T-helper 1 cell treated with Interleukin-12 subunit alpha and Interleukin-12 subunit beta and Interleukin-4 antibody, amounts not matched to agents 30 μg/mL and 1 μg/mL, for 36 hours (primary cell): Measurements from ENCODE around the gene PNPLA2.

Source experiments
- H3K27ac Mint-ChIP-seq: one replicate; pipeline ENCODE4 v1.8.0; 2021; ENCODE audit warnings: mild to moderate bottlenecking, mixed read lengths
- H3K27me3 Mint-ChIP-seq: one replicate; pipeline ENCODE4 v1.8.0; 2021; ENCODE audit warnings: low read depth, mixed read lengths
- H3K36me3 Mint-ChIP-seq: one replicate; pipeline ENCODE4 v1.8.0; 2021; ENCODE audit warnings: low read depth, mixed read lengths
- H3K4me1 Mint-ChIP-seq: one replicate; pipeline ENCODE4 v1.8.0; 2021; ENCODE audit warnings: low read depth, mixed read lengths
- H3K4me3 Mint-ChIP-seq: one replicate; pipeline ENCODE4 v1.8.0; 2021; ENCODE audit warnings: mild to moderate bottlenecking, moderate library complexity, mixed read lengths
- H3K9me3 Mint-ChIP-seq: one replicate; pipeline ENCODE4 v1.8.0; 2021; ENCODE audit warnings: mixed read lengths

Gene PNPLA2

DNA sequence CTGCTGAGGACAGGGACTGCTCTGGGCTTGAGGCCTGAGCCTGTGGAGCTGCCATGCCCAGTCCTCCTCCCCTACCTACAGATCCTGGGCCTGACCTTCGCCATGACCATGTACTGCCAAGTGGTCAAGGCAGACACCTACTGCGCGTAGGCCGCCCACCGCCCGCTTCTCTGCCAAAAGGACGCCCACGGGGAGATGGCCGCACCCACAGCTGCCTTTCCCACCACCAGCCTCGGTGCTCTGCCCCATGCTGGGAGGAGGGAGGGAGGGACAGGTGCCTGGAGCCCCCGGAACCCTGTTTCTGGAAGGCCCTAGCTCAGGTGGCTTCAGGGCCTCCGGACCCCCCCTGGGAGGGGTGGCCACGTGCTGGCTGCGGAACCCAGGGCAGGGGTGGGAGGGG lies 47.8 kb downstream of the PNPLA2 start:
- no peaks in the 10 kb centered on the region for H3K36me3 Mint-ChIP-seq

DNA sequence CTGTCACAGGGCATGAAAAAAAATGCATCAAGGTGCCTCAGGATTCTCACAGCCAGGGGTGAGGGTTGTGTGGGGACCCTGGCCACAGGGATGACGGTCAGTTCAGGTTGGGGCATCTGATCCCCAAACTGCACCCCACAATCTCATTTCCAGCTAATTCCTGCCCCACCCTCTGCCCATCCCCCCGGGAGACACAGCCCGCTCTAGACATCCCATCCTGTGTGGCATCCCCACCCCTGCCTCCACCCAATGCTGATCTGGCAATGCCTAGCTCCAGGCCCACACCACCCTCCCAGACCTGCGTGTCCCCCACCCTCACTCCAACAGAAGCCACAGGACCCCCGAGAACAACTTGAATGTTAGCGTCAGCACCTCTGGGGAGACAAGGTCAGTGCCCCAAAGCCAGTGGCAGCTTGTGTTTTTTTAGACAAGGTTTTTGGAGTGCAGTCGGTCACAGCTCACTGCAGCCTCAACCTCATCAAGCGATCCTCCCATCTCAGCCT lies 49.2 kb downstream of the PNPLA2 start:
- Mint-ChIP-seq H3K36me3 (no peaks in the 10 kb centered on the region), H3K4me3 (no peak overlapping the region), H3K27ac (no peak overlapping the region), H3K9me3 (no peaks in the 10 kb centered on the region), H3K27me3 (no peaks in the 10 kb centered on the region), H3K4me1 (no peaks in the 10 kb centered on the region)

More for the DNA sequence above, 47.8 kb downstream of the PNPLA2 start:
- H3K27ac Mint-ChIP-seq = no peak overlapping the region
- H3K4me3 Mint-ChIP-seq = no peak overlapping the region
- no peaks in the 10 kb centered on the region for H3K27me3 Mint-ChIP-seq
- H3K9me3 Mint-ChIP-seq = no peaks in the 10 kb centered on the region
- H3K4me1 Mint-ChIP-seq = no peaks in the 10 kb centered on the region

GRCh38 chr11:868394-868793 lies 49.7 kb downstream of the PNPLA2 start:
- Mint-ChIP-seq H3K27me3 (no peaks in the 10 kb centered on the region), H3K9me3 (no peaks in the 10 kb centered on the region), H3K4me3 (no peak overlapping the region), H3K36me3 (no peaks in the 10 kb centered on the region), H3K4me1 (no peaks in the 10 kb centered on the region), H3K27ac (no peak overlapping the region)

DNA sequence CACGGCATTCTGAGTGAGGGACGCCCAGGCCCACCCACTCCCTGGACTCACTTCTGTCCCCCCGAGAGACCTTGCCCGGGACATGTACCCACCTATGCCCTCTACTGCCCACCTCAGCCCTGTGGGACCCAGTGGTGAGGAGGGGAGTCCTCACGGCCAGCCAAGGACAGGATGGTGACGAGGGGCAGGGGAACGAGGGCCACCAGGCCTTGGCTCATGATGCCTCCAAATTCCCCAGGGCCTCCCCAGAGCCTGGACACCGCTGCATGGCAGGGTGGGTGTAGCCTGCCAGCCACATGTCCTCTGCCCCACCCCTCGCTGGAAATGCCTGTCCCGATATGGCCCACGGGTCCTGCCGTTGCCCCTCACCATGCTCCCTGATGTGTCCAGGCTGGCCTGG lies 50.1 kb downstream of the PNPLA2 start:
- H3K27ac Mint-ChIP-seq = no peak overlapping the region
- no peaks in the 10 kb centered on the region for H3K36me3 Mint-ChIP-seq
- no peak overlapping the region for H3K4me3 Mint-ChIP-seq
- no peaks in the 10 kb centered on the region for H3K4me1 Mint-ChIP-seq
- H3K27me3 Mint-ChIP-seq = no peaks in the 10 kb centered on the region
- H3K9me3 Mint-ChIP-seq = no peaks in the 10 kb centered on the region

DNA sequence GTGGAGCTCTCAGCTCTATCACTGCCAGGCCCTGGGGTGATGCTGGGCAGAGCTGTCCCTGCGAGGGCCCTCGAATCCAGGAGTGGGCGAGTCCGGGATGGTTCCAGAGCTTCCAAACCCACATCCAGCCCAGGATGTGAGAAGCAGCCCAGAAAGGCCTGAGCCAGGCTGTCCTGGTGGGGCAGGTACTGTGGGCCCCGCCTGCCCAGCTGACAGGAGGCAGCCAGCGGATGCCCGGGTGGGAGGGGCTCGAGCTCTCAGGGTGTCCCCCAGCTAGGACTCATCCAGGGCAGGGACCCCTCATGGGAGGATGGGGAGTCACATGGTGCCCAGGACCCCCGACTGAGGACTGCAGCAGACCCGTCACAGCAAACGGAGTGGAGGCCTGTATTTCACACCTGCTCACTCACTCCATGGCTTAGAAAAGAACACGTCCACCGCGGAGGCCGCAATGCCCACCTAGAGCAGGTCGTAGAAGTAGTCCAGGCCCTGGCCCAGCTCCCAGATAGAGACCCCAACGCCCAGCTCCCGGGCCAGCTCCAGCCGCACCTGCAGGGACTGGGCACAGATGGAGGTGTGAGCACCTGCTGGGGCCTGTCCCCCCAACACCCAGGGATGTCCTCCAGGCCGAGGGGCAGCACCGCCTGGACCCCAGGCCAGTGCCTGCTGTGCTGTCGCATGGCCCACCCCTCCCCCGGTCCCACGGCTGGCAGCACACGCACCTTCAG lies 50.8 kb downstream of the PNPLA2 start:
- Mint-ChIP-seq H3K27ac (no peak overlapping the region), H3K4me3 (no peak overlapping the region), H3K4me1 (no peaks in the 10 kb centered on the region), H3K36me3 (no peaks in the 10 kb centered on the region), H3K9me3 (no peaks in the 10 kb centered on the region), H3K27me3 (no peaks in the 10 kb centered on the region)

DNA sequence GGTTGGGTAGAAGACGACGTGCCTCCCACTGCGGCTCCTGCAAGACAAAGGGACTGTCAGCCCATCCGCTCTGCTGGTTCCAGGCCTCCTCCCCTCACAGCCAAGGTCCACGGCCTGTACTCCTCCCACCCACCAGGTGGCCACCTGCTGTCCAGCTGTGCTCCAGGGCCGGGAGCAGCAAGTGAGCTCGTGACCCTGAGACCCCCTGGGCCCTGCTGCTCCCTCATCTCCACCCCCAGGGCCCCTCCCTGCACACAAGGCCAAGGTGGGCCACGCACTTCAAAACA lies 51.4 kb downstream of the PNPLA2 start:
- H3K9me3 Mint-ChIP-seq = no peaks in the 10 kb centered on the region
- H3K4me1 Mint-ChIP-seq = no peaks in the 10 kb centered on the region
- H3K27me3 Mint-ChIP-seq = no peaks in the 10 kb centered on the region
- no peak overlapping the region for H3K27ac Mint-ChIP-seq
- H3K36me3 Mint-ChIP-seq = no peaks in the 10 kb centered on the region
- H3K4me3 Mint-ChIP-seq = no peak overlapping the region

GRCh38 chr11:870418-870817 lies 51.7 kb downstream of the PNPLA2 start:
- H3K9me3 Mint-ChIP-seq = no peaks in the 10 kb centered on the region
- H3K27ac Mint-ChIP-seq = no peak overlapping the region
- no peaks in the 10 kb centered on the region for H3K4me1 Mint-ChIP-seq
- no peaks in the 10 kb centered on the region for H3K27me3 Mint-ChIP-seq
- H3K4me3 Mint-ChIP-seq = no peak overlapping the region
- H3K36me3 Mint-ChIP-seq = no peaks in the 10 kb centered on the region

- Mint-ChIP-seq H3K9me3 (no peaks in the 10 kb centered on the region), H3K4me1 (no peaks in the 10 kb centered on the region), H3K27me3 (no peaks in the 10 kb centered on the region), H3K4me3 (no peak overlapping the region), H3K36me3 (no peaks in the 10 kb centered on the region), H3K27ac (no peak overlapping the region)
Observed at GRCh38 chr11:871472-871871, 52.8 kb downstream of the PNPLA2 start.

GRCh38 chr11:872799-873198 lies 54.1 kb downstream of the PNPLA2 start:
- Mint-ChIP-seq H3K9me3 (no peaks in the 10 kb centered on the region), H3K36me3 (no peaks in the 10 kb centered on the region), H3K27ac (no peak overlapping the region), H3K4me1 (no peaks in the 10 kb centered on the region), H3K4me3 (no peak overlapping the region), H3K27me3 (no peaks in the 10 kb centered on the region)

- Mint-ChIP-seq H3K27ac (no peak overlapping the region), H3K9me3 (no peaks in the 10 kb centered on the region), H3K27me3 (no peaks in the 10 kb centered on the region), H3K4me1 (no peaks in the 10 kb centered on the region), H3K36me3 (no peaks in the 10 kb centered on the region), H3K4me3 (no peak overlapping the region)
Observed at GRCh38 chr11:873706-874105, 55.0 kb downstream of the PNPLA2 start.
